H9 (cell line): Measurements from ENCODE around the gene PHLDB1. TPM values are rescaled to one million over a fixed set of nuclear protein-coding genes. Genes with fewer than 3 reads are reported as not detected.
"Not testable (repeated sequence)": the region's sequence is repeated elsewhere in the genome, so short reads cannot be mapped to it uniquely, and the experiment has no call there.

ENCODE experiments used
- DNase-seq: peaks from one replicate; pipeline ENCODE4 v3.0.0-alpha.2; 2017
- H2AFZ ChIP-seq: one replicate; pipeline ENCODE4 v1.6.1; 2013; ENCODE audit warnings: mild to moderate bottlenecking, low read length, control low read depth, moderate library complexity
- H2AK5ac ChIP-seq: 2 replicates; pipeline ENCODE4 v1.6.1; 2013; ENCODE audit warnings: low read length, control low read depth, mixed read lengths; ENCODE audit not compliant: insufficient read length
- H2BK120ac ChIP-seq: one replicate; pipeline ENCODE4 v1.6.1; 2013; ENCODE audit warnings: low read depth, mild to moderate bottlenecking, low read length, control low read depth, inconsistent platforms; ENCODE audit not compliant: poor library complexity, severe bottlenecking
- H2BK12ac ChIP-seq: 2 replicates; pipeline ENCODE4 v1.6.1; 2013; ENCODE audit warnings: low read length, control low read depth, mixed read lengths, low read depth; ENCODE audit not compliant: insufficient read length
- H2BK15ac ChIP-seq: 2 replicates; pipeline ENCODE4 v1.6.1; 2013; ENCODE audit warnings: low read depth, low read length, control low read depth
- H2BK20ac ChIP-seq: one replicate; pipeline ENCODE4 v1.6.1; 2013; ENCODE audit warnings: low read depth, mild to moderate bottlenecking, low read length, control low read depth, inconsistent platforms; ENCODE audit not compliant: poor library complexity, severe bottlenecking
- H2BK5ac ChIP-seq: 2 replicates; pipeline ENCODE4 v1.6.1; 2013; ENCODE audit warnings: low read length, control low read depth, mixed read lengths; ENCODE audit not compliant: insufficient read length
- H3K14ac ChIP-seq: 2 replicates; pipeline ENCODE4 v1.6.1; 2013; ENCODE audit warnings: low read length, control low read depth; ENCODE audit not compliant: insufficient read depth
- H3K18ac ChIP-seq: 2 replicates; pipeline ENCODE4 v1.6.1; 2013; ENCODE audit warnings: low read depth, mild to moderate bottlenecking, mixed read lengths, low read length, control low read depth; ENCODE audit not compliant: insufficient read length
- H3K23ac ChIP-seq: 2 replicates; pipeline ENCODE4 v1.6.1; 2013; ENCODE audit warnings: low read length, control low read depth, mixed read lengths, low read depth; ENCODE audit not compliant: insufficient read length
- H3K23me2 ChIP-seq: 2 replicates; pipeline ENCODE4 v1.6.1; 2013; ENCODE audit warnings: low read depth, mild to moderate bottlenecking, mixed read lengths, low read length, control low read depth; ENCODE audit not compliant: insufficient read length, poor library complexity, severe bottlenecking
- H3K27ac ChIP-seq: 2 replicates; pipeline ENCODE4 v1.5.1; 2013; ENCODE audit warnings: low read length, control low read depth, mixed read lengths, low read depth; ENCODE audit not compliant: insufficient read length
- H3K27me3 ChIP-seq: 2 replicates; pipeline ENCODE4 v1.6.1; 2013; ENCODE audit warnings: low read length, control low read depth, inconsistent platforms; ENCODE audit not compliant: insufficient read depth
- H3K4ac ChIP-seq: 2 replicates; pipeline ENCODE4 v1.6.1; 2013; ENCODE audit warnings: low read depth, mild to moderate bottlenecking, control low read depth, inconsistent platforms, low read length, moderate library complexity
- H3K4me1 ChIP-seq: 2 replicates; pipeline ENCODE4 v1.6.1; 2013; ENCODE audit warnings: low read length, control low read depth, inconsistent platforms; ENCODE audit not compliant: insufficient read depth
- H3K4me2 ChIP-seq: 2 replicates; pipeline ENCODE4 v1.6.1; 2013; ENCODE audit warnings: low read length, control low read depth, mixed read lengths; ENCODE audit not compliant: insufficient read length, insufficient read depth
- H3K56ac ChIP-seq: 2 replicates; pipeline ENCODE4 v1.6.1; 2013; ENCODE audit warnings: low read depth, mild to moderate bottlenecking, mixed read lengths, low read length, control low read depth; ENCODE audit not compliant: insufficient read length
- H3K79me1 ChIP-seq: 2 replicates; pipeline ENCODE4 v1.6.1; 2013; ENCODE audit warnings: low read depth, mild to moderate bottlenecking, moderate library complexity, low read length, control low read depth, inconsistent platforms; ENCODE audit not compliant: insufficient read depth, poor library complexity, severe bottlenecking
- H3K79me2 ChIP-seq: 2 replicates; pipeline ENCODE4 v1.6.1; 2013; ENCODE audit warnings: low read length, control low read depth, inconsistent platforms; ENCODE audit not compliant: insufficient read depth
- H3K9ac ChIP-seq: 2 replicates; pipeline ENCODE4 v1.6.1; 2013; ENCODE audit warnings: low read length, control low read depth, mixed read lengths; ENCODE audit not compliant: insufficient read length; ENCODE audit errors: extremely low read depth
- H3K9me3 ChIP-seq: one replicate; pipeline ENCODE4 v1.6.1; 2013; ENCODE audit warnings: low read depth, low read length, inconsistent platforms; ENCODE audit not compliant: control insufficient read depth
- H3T11ph ChIP-seq: one replicate; pipeline ENCODE4 v1.6.1; 2013; ENCODE audit warnings: mild to moderate bottlenecking, low read length, control low read depth, inconsistent platforms
- H4K20me1 ChIP-seq: one replicate; pipeline ENCODE4 v1.6.1; 2013; ENCODE audit not compliant: control insufficient read depth, insufficient read length, insufficient read depth
- H4K5ac ChIP-seq: 2 replicates; pipeline ENCODE4 v1.6.1; 2013; ENCODE audit warnings: low read depth, mild to moderate bottlenecking, mixed read lengths, low read length, control low read depth; ENCODE audit not compliant: insufficient read length
- H4K8ac ChIP-seq: replicated peaks from 2 replicates; pipeline ENCODE4 v1.6.1; 2013; ENCODE audit warnings: low read length, control low read depth, mixed read lengths, low read depth; ENCODE audit not compliant: insufficient read length
- H4K91ac ChIP-seq: 2 replicates; pipeline ENCODE4 v1.6.1; 2013; ENCODE audit warnings: low read depth, mild to moderate bottlenecking, moderate library complexity, mixed read lengths, low read length, control low read depth; ENCODE audit not compliant: insufficient read length
- H3K27ac Mint-ChIP-seq, 3 experiments: 2 replicates in 2 of 3; 3 replicates in 1 of 3; pipeline ENCODE4 v1.8.0; 2020 to 2021; ENCODE audit warnings: mixed read lengths in 3 of 3, mild to moderate bottlenecking in 1 of 3, moderate library complexity in 1 of 3
- H3K27me3 Mint-ChIP-seq: 2 replicates; pipeline ENCODE4 v1.8.0; 2021; ENCODE audit warnings: low read depth, mild to moderate bottlenecking, moderate library complexity, mixed read lengths
- H3K36me3 Mint-ChIP-seq, 3 experiments: 2 replicates in 2 of 3; 3 replicates in 1 of 3; pipeline ENCODE4 v1.8.0; 2020 to 2021; ENCODE audit warnings: low read depth in 3 of 3, mixed read lengths in 3 of 3; ENCODE audit not compliant: insufficient read depth in 1 of 3
- H3K4me1 Mint-ChIP-seq, 2 experiments: 2 replicates each; pipeline ENCODE4 v1.8.0; 2020; ENCODE audit warnings: mixed read lengths in 2 of 2
- H3K4me3 Mint-ChIP-seq, 2 experiments: 2 replicates in 1 of 2; 3 replicates in 1 of 2; pipeline ENCODE4 v1.8.0; 2020 to 2021; ENCODE audit warnings: mild to moderate bottlenecking in 2 of 2, mixed read lengths in 2 of 2, moderate library complexity in 1 of 2
- H3K9me3 Mint-ChIP-seq, 2 experiments: 2 replicates in 1 of 2; 3 replicates in 1 of 2; pipeline ENCODE4 v1.8.0; 2020; ENCODE audit warnings: mild to moderate bottlenecking in 2 of 2, mixed read lengths in 2 of 2, moderate library complexity in 1 of 2
- CTCF ChIP-seq: fragments of 200-600 bp; sonication (generic); conservative IDR thresholded peaks from 3 replicates; pipeline ENCODE4 v1.8.0; 2021; ENCODE audit warnings: antibody characterized with exemption, mild to moderate bottlenecking
- WGBS: extraction: QIAGEN DNeasy Blood & Tissue Kit; methylation state at CpG from one replicate; pipeline ENCODE4 v1.1.7; 2013; ENCODE audit warnings: missing lambda C conversion rate, low lambda C conversion rate, mixed read lengths; ENCODE audit not compliant: insufficient read length; ENCODE audit errors: extremely low coverage; 5-methylcytosine and 5-hydroxymethylcytosine counted together
- total RNA-seq: library from RNA; stranded (reverse); gene quantifications from 2 replicates; pipeline ENCODE4 v1.2.1, GENCODE V29; 2021

PHLDB1 gene
- total RNA-seq, 1 experiment from 2014 or later: 56.0 TPM

DNA sequence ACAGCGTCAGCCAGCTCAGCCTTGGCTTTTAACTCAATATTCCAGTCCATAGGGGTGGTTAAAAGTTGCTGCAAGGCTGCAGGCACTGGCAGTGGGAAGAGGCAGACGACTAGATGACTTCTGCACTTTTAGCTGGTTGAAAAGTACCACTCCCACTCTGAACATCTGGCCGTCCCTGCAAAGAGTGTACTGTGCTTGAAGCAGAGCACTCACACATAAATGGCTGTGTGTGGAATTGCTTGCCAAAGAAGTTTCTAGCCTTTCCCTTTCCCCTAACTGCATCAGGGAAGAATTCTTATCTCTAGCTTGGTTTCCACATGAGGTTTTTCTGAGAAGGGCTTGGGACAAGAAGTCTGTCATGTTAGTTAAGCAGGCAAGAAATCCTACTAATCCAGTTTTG lies 5.1 kb upstream of the PHLDB1 start:
- Histone ChIP-seq H3K14ac (no peak overlapping the region), H2BK12ac (no peak overlapping the region), H3K9me3 (no peaks in the 10 kb centered on the region), H3K9ac (no peak overlapping the region), H4K5ac (no peak overlapping the region), H2BK120ac (no peak overlapping the region), H3K56ac (no peak overlapping the region), H2BK15ac (no peak overlapping the region), H3K79me1 (no peaks in the 10 kb centered on the region), H3K18ac (no peak overlapping the region), H3K79me2 (no peaks in the 10 kb centered on the region), H4K8ac (no peak overlapping the region), H3K23ac (no peak overlapping the region), H4K20me1 (no peaks in the 10 kb centered on the region), H3T11ph (no peak overlapping the region), H2AK5ac (no peak overlapping the region), H3K27me3 (peaks cover 24% of the 10 kb centered on the region), H3K23me2 (no peaks in the 10 kb centered on the region), H3K4me1 (no peaks in the 10 kb centered on the region), H3K4me2 (no peak overlapping the region), H3K27ac (no peak overlapping the region), H2BK20ac (no peak overlapping the region), H3K4ac (no peak overlapping the region), H4K91ac (no peak overlapping the region), H2AFZ (no peak overlapping the region), H2BK5ac (no peak overlapping the region)
- Mint-ChIP-seq H3K4me3 (no peak overlapping the region), H3K9me3 (no peaks in the 10 kb centered on the region; a peak in 1 of 5 replicates), H3K27ac (no peak overlapping the region), H3K27me3 (peaks cover 46% of the 10 kb centered on the region), H3K36me3 (peaks cover 26 to 49% (median 37%) of the 10 kb centered on the region in 3 experiments; a peak in 6 of 7 replicates), H3K4me1 (peaks cover 19 to 25% of the 10 kb centered on the region in 2 experiments)
- DNase-seq: no peak
- WGBS: no CpG with 5 or more reads among the region's 3 CpGs
- TF ChIP-seq CTCF: no peak

DNA sequence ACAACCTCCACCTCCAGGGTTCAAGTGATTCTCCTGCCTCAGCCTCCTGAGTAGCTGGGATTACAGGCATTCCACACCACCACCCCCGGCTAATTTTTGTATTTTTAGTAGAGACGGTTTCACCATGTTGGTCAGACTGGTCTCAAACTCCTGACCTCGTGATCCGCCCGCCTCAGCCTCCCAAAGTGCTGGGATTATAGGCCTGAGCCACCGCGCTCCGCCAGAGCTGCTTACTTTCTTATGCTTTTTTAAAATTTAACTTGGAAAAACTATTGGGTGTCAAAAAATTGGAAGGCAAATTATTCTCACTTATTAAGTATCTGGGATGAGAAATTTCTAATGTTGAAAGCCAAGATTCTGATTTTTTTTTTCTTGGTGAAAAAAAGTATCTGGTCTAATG lies 3.7 kb upstream of the PHLDB1 start:
- not testable (repeated sequence) for H3K27ac Mint-ChIP-seq

More for the DNA sequence above, 3.7 kb upstream of the PHLDB1 start:
- peaks cover 20 to 28% of the 10 kb centered on the region in 2 experiments for H3K4me1 Mint-ChIP-seq
- no CpG with 5 or more reads among the region's 8 CpGs for WGBS
- H4K20me1 ChIP-seq, H4K8ac ChIP-seq, H3K27ac ChIP-seq, H3K4me2 ChIP-seq, H2AFZ ChIP-seq, H2BK12ac ChIP-seq, H2AK5ac ChIP-seq, H2BK5ac ChIP-seq, H3K23ac ChIP-seq, H3K79me1 ChIP-seq, H3K9ac ChIP-seq, H2BK120ac ChIP-seq, H3K18ac ChIP-seq, DNase-seq, H3K9me3 ChIP-seq, H3K56ac ChIP-seq, H3K14ac ChIP-seq, H3K4me3 Mint-ChIP-seq, H3K4ac ChIP-seq, H3K4me1 ChIP-seq, H2BK15ac ChIP-seq, H3K9me3 Mint-ChIP-seq, H4K5ac ChIP-seq, H2BK20ac ChIP-seq, H3K23me2 ChIP-seq, H3T11ph ChIP-seq, H4K91ac ChIP-seq, H3K79me2 ChIP-seq: not testable (repeated sequence)
- peaks cover 20 to 35% (median 29%) of the 10 kb centered on the region in 3 experiments; a peak in 6 of 7 replicates for H3K36me3 Mint-ChIP-seq
- H3K27me3 Mint-ChIP-seq: peaks cover 59% of the 10 kb centered on the region
- H3K27me3 ChIP-seq: peaks cover 37% of the 10 kb centered on the region
